ENCODE data around the gene MEIKIN.

GRCh38 chr5:131939690-131940345 is 5.6 kb downstream of the MEIKIN start:
- TF ChIP-seq, protein P1, sequence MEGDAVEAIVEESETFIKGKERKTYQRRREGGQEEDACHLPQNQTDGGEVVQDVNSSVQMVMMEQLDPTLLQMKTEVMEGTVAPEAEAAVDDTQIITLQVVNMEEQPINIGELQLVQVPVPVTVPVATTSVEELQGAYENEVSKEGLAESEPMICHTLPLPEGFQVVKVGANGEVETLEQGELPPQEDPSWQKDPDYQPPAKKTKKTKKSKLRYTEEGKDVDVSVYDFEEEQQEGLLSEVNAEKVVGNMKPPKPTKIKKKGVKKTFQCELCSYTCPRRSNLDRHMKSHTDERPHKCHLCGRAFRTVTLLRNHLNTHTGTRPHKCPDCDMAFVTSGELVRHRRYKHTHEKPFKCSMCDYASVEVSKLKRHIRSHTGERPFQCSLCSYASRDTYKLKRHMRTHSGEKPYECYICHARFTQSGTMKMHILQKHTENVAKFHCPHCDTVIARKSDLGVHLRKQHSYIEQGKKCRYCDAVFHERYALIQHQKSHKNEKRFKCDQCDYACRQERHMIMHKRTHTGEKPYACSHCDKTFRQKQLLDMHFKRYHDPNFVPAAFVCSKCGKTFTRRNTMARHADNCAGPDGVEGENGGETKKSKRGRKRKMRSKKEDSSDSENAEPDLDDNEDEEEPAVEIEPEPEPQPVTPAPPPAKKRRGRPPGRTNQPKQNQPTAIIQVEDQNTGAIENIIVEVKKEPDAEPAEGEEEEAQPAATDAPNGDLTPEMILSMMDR (conservative IDR thresholded peaks at IDR 0.05), result no peak
- TF ChIP-seq ZFX (IDR thresholded peaks at IDR 0.05), result no peak
